Stromal cell of bone marrow (primary cell): ENCODE data around the gene GATA5.

Source experiments
- DNase-seq: peaks from one replicate; pipeline ENCODE4 v3.0.0-alpha.2; 2012; ENCODE audit warnings: low read depth

GATA5 gene

GRCh38 chr20:62472941-62473585 lies 2.7 kb downstream of the GATA5 start:
- DNase-seq = no peak

DNA sequence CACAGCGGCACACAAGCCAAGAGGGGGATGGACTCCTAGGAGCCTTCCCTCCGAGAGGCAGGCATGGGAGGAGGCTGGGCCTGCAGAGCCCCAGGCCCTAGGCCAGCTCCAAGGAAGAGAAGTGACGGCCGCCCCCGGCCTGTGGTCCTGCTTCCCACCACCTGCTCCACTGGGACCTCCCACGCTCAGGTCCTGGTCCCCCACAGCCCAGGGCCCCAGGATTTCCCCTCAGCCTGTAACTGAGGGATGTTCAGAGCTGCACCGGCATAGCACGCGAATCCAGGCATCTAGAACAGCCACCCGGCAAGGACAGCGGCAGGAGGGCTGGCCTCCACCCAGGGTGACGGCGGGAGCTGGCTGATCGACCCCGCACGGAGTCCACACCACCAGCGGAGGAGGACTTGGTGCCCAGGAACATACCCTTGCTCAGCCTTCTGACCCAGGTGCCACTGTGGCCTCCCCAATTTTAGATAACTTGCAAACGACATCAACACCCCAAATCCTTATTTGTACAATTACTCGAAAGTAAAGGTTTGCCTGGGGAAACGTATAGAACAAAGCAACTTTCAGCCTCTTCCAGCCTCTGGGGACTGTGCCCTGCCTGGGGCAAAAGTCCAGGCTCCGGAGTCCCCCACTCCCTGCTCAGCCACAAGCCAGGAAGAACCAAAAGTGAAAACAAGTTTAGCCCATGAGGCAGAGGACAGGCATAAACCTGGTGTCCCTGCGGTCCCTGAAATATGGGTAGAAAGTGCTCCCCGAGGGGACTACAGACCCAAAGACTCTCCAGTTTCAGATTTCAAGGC lies 3.5 kb downstream of the GATA5 start:
- DNase-seq = no peak

- DNase-seq = no peak
These were observed 5.3 kb downstream of the GATA5 start for GRCh38 chr20:62470459-62470858.

DNA sequence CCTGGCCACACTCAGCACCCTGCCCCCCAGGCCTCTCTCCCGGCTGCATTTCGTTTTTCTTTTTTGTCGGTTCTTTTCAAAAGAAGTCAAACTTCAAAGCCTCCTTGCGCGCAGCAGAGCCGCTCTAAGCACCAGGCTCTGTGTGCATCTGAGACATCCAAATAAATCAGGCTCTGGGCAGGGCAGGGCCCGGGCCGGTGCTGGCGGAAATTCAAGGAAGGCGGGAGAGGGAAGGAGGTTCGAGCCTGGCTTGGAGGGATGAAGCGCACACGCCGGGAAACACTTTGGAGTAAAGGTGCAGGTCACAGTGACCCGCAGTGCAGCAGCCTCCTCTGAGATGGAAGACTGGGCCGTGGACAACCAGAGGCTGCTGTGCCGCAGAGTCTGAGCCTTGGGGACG lies 5.8 kb downstream of the GATA5 start:
- no peak for DNase-seq

GRCh38 chr20:62469352-62469751 lies 6.4 kb downstream of the GATA5 start:
- no peak for DNase-seq

GRCh38 chr20:62466806-62467537 lies 8.8 kb downstream of the GATA5 start:
- DNase-seq = no peak

GRCh38 chr20:62466072-62466760 lies 9.6 kb downstream of the GATA5 start:
- DNase-seq = no peak

DNA sequence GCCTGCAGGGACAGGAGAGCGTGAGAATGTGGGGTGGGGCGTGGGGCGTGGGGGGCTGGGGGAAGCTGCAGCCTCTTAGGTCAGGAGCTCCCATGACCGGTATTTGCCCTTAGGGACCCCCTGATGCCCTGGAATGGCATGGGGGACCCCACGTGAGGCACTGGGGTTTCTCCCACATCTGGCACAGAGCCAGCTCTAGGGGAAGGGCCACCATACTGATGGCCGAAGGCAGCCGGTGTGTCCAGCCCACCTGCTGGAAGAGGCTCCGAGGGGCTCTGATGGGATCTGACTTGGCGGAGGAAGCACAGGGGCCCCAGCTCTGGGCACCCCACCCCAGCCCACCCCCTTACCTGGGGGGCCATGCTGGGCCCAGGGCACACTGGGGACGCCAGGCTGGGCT lies 10.8 kb downstream of the GATA5 start:
- DNase-seq = no peak

- DNase-seq = no peak
These were observed 11.4 kb downstream of the GATA5 start for GRCh38 chr20:62464425-62464770.

DNA sequence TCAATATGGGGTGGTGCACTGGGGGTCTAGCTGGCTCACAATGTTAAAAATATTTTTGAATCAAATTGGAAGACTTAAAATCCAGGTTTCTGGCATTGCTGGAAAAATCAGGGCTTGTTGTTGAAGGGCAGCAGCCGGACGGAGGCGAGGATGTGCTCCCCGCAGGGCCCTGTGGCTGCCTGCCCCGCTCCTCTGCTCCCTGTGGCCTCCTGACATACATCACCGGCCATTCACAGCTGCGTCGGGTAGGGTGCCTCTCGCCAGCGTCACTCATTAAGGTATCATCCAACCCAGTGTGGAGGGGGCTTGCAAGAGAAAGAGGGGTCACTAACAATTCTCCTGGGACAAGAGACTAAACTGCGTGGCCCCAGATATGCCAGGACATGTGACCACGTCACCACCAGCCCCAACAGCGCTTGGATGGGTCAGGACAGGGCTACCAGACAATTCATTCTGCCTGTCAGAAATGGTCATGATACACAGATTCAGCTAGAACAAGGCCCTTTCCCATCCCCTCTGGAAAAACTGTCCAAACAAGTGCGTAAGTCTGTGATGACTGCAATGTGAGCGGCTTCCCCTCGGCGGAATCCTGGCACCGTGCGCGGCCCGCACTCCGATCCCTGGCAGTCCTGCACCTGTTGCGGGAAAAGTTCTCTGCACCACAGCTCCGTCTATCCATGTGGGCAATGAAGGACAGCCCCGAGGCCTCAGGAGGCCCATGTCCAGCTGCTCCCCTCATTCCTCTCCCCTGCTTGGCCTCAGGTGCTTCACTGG lies 12.0 kb downstream of the GATA5 start:
- no peak for DNase-seq

DNA sequence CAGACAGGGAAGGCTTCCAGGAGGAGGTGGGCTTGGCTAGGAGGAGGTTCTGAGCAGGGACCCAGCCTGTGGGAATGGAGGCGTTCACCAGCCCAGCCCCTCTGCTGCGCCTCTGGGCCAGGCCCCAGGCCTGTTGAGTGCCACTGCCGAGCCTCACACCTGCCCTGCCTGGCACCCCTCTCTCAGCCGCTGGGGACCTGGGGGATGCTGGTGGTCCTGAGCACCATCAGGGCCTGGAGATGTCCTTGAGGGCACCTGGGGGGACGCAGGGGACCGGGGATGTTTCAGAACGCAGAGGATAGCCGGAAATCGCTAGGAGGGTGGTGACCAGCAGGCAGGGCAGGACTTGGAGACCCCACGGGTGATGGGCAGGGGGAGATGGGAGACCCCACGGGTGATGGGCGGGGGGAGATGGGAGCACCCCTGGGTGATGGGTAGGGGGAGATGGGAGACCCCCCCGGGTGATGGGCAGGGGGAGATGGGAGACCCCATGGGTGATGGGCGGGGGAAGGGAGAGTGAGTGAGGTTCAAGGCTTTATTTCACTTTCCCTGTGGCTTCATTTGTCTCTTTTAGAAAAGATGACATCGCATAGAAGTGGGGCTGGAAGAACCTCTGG lies 12.7 kb downstream of the GATA5 start:
- DNase-seq = no peak

GRCh38 chr20:62461834-62462233 lies 14.0 kb downstream of the GATA5 start:
- DNase-seq = no peak

GRCh38 chr20:62461157-62461556 lies 14.6 kb downstream of the GATA5 start:
- DNase-seq = no peak

- DNase-seq = no peak
These were observed 15.1 kb downstream of the GATA5 start for GRCh38 chr20:62460678-62461077.

DNA sequence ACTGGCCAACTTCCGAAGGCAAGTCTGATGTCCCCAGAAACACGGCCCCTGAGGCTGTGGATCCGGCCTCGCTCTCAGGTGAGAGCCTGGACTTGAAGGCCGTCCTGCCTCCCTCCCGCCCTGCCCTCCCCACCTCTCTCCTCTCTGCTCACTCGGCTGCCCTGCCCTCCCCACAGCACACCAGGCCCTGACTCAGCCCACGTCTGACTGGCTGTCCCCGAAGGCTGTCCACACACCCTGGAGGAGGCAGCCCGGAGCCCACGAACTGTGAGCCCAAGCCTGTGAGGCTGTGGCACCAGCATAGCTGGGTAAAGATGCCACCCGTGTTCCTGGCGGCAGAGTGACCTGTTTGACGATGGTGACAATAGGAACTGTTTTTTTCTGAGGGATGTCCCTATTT lies 16.3 kb downstream of the GATA5 start:
- no peak for DNase-seq

DNA sequence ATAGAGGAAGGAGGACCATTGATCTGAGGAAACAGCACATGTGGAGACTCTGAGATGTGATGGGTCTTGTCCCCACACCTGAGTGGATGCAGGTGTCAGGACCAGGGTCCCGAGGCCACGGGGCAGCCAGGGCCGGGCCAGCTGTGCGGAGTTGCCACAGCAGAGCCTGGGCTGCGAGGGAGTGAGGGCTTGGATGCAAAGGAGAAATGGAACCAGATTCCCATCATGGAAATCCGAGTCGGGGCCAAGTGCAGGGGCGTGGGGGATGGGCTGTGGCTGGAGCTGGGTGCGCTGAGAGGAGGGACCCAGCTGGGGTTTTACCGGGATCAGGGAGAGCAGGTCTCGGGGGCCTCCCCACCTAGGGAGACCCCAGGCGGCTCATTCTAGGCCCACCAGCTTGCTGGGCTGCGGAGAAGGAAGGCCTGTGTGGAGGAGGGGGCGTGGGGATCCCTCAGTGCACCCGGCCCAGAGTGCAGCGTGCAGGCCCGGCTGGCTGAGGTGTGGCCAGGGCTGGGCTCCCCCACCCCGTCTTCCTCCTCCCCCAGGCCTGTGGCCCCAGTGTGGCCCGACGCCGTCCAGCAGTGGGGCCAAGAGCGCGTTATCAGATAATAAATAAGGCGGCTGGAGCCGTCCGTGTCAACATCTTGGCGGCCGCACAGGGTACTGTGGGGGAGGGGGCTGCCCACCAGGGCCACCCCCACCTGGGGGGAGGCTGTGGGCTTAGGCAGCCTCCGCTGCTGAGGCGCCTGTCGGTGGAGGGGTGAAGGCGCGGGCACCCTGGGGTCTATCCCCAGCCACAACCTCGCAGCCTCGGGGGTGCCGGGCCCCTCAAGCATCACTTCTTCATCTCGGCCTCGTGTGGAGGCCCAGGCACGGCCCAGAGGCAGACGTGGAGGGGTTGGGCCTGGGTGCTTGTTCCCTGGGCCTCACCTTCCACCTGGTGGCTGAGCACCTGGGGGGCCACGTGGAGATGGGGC lies 17.2 kb downstream of the GATA5 start:
- no peak for DNase-seq

DNA sequence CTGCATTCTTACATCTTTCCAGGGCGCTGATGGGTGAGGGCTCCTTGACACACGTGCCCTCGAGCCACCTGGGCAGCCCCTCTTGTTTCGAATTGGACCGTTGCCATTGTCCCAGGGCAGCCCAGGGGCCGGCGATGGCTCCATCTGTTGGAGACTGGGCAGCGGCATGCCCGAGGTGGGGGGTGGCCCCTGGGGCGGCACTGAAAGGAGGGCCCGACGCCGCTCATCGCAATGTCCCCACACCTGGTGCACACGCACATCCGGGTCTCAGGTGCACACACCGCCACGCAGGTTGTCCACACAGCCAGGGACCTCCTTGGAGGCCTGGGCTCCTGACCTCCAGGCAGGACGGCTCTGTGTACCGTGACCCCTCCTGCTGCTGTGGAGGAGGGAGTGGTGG lies 18.0 kb downstream of the GATA5 start:
- no peak for DNase-seq

DNA sequence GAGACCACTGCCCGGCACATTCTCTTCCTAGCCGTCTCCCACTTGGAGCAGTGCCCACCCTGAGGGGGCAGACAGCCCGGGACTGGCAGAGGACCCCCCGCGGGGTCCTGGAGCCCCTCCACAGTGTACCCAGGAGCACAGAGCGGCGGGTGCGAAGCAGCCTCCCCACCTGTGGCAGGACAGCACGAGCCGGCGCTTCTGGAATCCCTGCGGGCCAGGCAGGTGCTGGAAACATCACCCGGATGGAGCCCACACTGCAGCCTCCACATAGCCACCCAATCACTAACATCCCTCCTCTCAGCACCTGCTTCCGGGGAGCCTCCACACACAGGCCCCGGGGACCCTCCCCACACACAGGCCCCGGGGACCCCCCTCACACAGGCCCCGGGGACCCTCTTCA lies 18.7 kb downstream of the GATA5 start:
- DNase-seq = no peak

DNA sequence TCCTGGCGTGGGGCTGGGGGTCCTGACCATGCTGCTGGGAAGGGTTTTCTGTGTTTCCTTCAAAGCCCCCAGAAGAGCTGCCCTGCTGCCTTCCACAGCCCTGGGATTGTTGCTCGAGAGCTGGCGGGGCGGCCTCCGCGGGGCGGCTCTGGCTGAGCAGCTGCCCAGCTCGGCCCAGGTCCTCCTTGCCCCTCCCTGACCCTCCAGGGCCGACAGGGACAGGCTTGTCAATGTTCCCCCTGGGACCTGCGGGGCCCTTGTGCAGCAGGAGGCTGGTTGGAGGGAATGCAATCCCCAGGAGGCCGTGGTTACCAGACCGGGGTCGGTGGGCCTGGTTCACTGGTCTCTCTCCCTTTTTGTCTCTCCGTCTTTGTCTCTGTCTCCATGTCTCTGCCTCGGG lies 19.9 kb downstream of the GATA5 start:
- DNase-seq = no peak
